ENCODE measurements around the gene AFF3.

Gene AFF3

DNA sequence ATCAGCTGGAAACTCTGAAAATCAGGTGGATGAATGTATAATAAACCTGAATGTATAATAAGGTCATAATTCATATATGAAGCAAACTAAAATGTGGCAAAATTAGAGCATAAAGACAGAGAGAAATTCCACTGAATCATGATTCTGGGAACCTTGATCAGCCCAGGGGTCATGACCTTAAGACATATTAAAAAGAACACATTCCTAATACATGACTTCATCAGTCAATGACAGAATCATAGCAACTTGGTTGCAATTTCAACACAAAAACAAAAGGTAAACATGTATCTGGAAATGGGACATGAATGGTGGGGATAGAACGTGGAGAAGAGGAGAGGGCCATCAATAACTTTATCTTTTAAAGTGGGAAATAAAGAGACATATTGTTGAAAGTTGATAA lies 17.6 kb downstream of the AFF3 start:
- no peak for DNase-seq
- H3K79me2 ChIP-seq (ENCODE audit: low read length), result no peaks in the 10 kb centered on the region
- no peaks in the 10 kb centered on the region for H3K9me3 ChIP-seq (replicated peaks; ENCODE audit: insufficient read depth, low read length)
- no peaks in the 10 kb centered on the region for H3K4me1 ChIP-seq (ENCODE audit: low read length)
- no peaks in the 10 kb centered on the region for H4K20me1 ChIP-seq (ENCODE audit: insufficient read depth, low read length)
- H3K9me2 ChIP-seq (replicated peaks; ENCODE audit: insufficient read depth, low read length), result no peaks in the 10 kb centered on the region
- no peaks in the 10 kb centered on the region for H3K27me3 ChIP-seq (replicated peaks; ENCODE audit: insufficient read depth, low read length)
- H3K4me2 ChIP-seq (ENCODE audit: low read depth, low read length), result no peak overlapping the region
- no peak for TF ChIP-seq EZH2phosphoT487 (IDR thresholded peaks at IDR 0.05; ENCODE audit: low read length)
- TF ChIP-seq, protein P1, sequence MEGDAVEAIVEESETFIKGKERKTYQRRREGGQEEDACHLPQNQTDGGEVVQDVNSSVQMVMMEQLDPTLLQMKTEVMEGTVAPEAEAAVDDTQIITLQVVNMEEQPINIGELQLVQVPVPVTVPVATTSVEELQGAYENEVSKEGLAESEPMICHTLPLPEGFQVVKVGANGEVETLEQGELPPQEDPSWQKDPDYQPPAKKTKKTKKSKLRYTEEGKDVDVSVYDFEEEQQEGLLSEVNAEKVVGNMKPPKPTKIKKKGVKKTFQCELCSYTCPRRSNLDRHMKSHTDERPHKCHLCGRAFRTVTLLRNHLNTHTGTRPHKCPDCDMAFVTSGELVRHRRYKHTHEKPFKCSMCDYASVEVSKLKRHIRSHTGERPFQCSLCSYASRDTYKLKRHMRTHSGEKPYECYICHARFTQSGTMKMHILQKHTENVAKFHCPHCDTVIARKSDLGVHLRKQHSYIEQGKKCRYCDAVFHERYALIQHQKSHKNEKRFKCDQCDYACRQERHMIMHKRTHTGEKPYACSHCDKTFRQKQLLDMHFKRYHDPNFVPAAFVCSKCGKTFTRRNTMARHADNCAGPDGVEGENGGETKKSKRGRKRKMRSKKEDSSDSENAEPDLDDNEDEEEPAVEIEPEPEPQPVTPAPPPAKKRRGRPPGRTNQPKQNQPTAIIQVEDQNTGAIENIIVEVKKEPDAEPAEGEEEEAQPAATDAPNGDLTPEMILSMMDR (IDR thresholded peaks at IDR 0.05; ENCODE audit: low read length), result no peak
- TF ChIP-seq EZH2 (optimal IDR thresholded peaks at IDR 0.05; ENCODE audit: low read depth, low read length), result no peak
- H2AFZ ChIP-seq (ENCODE audit: low read length), result no peak overlapping the region
- no peaks in the 10 kb centered on the region for H3K36me3 ChIP-seq (replicated peaks; ENCODE audit: insufficient read depth, low read length)
- no peak overlapping the region for H3K4me3 ChIP-seq (ENCODE audit: low read length)
- no peak overlapping the region for H3K27ac ChIP-seq (ENCODE audit: low read length)
- H3F3A ChIP-seq (ENCODE audit: insufficient read depth, low read length), result no peaks in the 10 kb centered on the region
- H3K9ac ChIP-seq (ENCODE audit: low read length), result no peak overlapping the region

DNA sequence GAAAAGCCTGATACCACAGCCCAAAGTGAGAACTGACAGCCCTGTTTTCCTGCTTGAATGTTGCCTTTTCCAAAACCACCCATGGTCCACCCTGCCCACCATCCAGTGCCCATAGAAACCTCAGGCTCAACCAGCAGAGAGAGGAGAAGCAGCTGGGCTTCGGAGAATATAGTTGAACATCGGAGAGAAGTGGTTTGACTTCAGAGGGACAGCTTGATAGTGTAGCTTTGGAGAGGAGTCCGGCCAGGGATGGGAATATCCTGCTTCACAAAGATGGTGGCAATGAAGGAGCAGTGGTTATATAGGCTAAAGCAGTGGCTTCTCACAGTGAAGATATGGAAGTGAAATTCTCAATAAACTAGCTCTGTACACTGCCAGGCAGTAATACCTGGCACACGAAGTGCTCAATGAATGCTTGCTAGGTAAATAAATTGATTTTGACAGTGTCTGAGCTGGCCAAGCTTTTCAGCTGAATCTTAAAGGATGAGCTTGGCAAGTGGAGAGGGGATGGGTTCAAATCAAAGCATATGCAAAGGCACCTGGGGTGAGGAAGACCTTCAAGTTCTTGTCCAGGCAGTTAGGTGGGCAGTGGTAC lies 21.2 kb downstream of the AFF3 start:
- TF ChIP-seq, protein P1 (IDR thresholded peaks at IDR 0.05; ENCODE audit: low read length), result no peak
- TF ChIP-seq EZH2phosphoT487 (IDR thresholded peaks at IDR 0.05; ENCODE audit: low read length) (no peak), EZH2 (optimal IDR thresholded peaks at IDR 0.05; ENCODE audit: low read depth, low read length) (no peak)
- H3K79me2 ChIP-seq (ENCODE audit: low read length), result no peaks in the 10 kb centered on the region
- H2AFZ ChIP-seq (ENCODE audit: low read length), result no peak overlapping the region
- no peaks in the 10 kb centered on the region for H3F3A ChIP-seq (ENCODE audit: insufficient read depth, low read length)
- H3K9ac ChIP-seq (ENCODE audit: low read length), result no peak overlapping the region
- no peaks in the 10 kb centered on the region for H4K20me1 ChIP-seq (ENCODE audit: insufficient read depth, low read length)
- no peaks in the 10 kb centered on the region for H3K36me3 ChIP-seq (replicated peaks; ENCODE audit: insufficient read depth, low read length)
- DNase-seq, result no peak
- no peak overlapping the region for H3K4me2 ChIP-seq (ENCODE audit: low read depth, low read length)
- no peaks in the 10 kb centered on the region for H3K4me1 ChIP-seq (ENCODE audit: low read length)
- H3K9me3 ChIP-seq (replicated peaks; ENCODE audit: insufficient read depth, low read length), result no peaks in the 10 kb centered on the region
- no peaks in the 10 kb centered on the region for H3K9me2 ChIP-seq (replicated peaks; ENCODE audit: insufficient read depth, low read length)
- H3K27me3 ChIP-seq (replicated peaks; ENCODE audit: insufficient read depth, low read length), result no peaks in the 10 kb centered on the region
- H3K4me3 ChIP-seq (ENCODE audit: low read length), result no peak overlapping the region
- no peak overlapping the region for H3K27ac ChIP-seq (ENCODE audit: low read length)

DNA sequence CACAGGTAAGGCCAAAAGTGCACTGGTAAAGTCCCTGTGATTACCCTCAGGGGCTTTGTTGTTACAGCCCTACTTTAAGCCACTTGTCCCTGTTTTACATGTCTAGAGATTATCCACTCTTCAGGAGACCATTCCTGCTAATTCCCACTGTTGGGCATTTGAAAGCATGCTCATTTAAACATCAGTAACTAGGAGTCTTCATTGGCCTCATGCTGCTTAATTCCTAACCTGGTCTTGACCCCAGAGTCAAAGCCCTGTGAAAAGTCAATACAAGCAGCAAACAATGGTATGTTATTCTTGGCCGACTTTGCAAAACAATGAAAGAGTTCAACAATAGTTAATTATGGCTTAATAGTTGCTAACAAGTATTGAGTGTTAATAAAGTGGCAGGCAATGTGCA lies 23.2 kb downstream of the AFF3 start:
- H3F3A ChIP-seq (ENCODE audit: insufficient read depth, low read length), result no peaks in the 10 kb centered on the region
- no peaks in the 10 kb centered on the region for H3K27me3 ChIP-seq (replicated peaks; ENCODE audit: insufficient read depth, low read length)
- no peaks in the 10 kb centered on the region for H3K4me1 ChIP-seq (ENCODE audit: low read length)
- no peaks in the 10 kb centered on the region for H3K9me3 ChIP-seq (replicated peaks; ENCODE audit: insufficient read depth, low read length)
- H3K36me3 ChIP-seq (replicated peaks; ENCODE audit: insufficient read depth, low read length), result no peaks in the 10 kb centered on the region
- no peak overlapping the region for H3K27ac ChIP-seq (ENCODE audit: low read length)
- H3K9ac ChIP-seq (ENCODE audit: low read length), result no peak overlapping the region
- no peaks in the 10 kb centered on the region for H3K79me2 ChIP-seq (ENCODE audit: low read length)
- no peaks in the 10 kb centered on the region for H3K9me2 ChIP-seq (replicated peaks; ENCODE audit: insufficient read depth, low read length)
- H3K4me3 ChIP-seq (ENCODE audit: low read length), result no peak overlapping the region
- no peaks in the 10 kb centered on the region for H4K20me1 ChIP-seq (ENCODE audit: insufficient read depth, low read length)
- H2AFZ ChIP-seq (ENCODE audit: low read length), result no peak overlapping the region
- H3K4me2 ChIP-seq (ENCODE audit: low read depth, low read length), result no peak overlapping the region
- DNase-seq, result no peak
- TF ChIP-seq EZH2phosphoT487 (IDR thresholded peaks at IDR 0.05; ENCODE audit: low read length), result no peak
- no peak for TF ChIP-seq EZH2 (optimal IDR thresholded peaks at IDR 0.05; ENCODE audit: low read depth, low read length)
- TF ChIP-seq, protein P1 (IDR thresholded peaks at IDR 0.05; ENCODE audit: low read length), result no peak
